IPS-NIHi7 (cell line): Measurements from ENCODE around the gene CENPM.
A peak's percentile ranks its signal among the peaks of the same experiment; 100 is the strongest.

Experiments used
- DNase-seq: peaks from one replicate; pipeline ENCODE4 v3.0.0; 2012; ENCODE audit warnings: mixed read lengths; ENCODE audit errors: extremely low spot score

The CENPM gene

GRCh38 chr22:41913842-41914534 is 33.0 kb downstream of the CENPM start:
- peak; percentile 60 for DNase-seq

- DNase-seq: no peak
These were observed 33.8 kb downstream of the CENPM start for GRCh38 chr22:41913040-41913719.

GRCh38 chr22:41912338-41913039 is 34.5 kb downstream of the CENPM start:
- no peak for DNase-seq

- no peak for DNase-seq
These were observed 35.8 kb downstream of the CENPM start for GRCh38 chr22:41911001-41911611.

DNA sequence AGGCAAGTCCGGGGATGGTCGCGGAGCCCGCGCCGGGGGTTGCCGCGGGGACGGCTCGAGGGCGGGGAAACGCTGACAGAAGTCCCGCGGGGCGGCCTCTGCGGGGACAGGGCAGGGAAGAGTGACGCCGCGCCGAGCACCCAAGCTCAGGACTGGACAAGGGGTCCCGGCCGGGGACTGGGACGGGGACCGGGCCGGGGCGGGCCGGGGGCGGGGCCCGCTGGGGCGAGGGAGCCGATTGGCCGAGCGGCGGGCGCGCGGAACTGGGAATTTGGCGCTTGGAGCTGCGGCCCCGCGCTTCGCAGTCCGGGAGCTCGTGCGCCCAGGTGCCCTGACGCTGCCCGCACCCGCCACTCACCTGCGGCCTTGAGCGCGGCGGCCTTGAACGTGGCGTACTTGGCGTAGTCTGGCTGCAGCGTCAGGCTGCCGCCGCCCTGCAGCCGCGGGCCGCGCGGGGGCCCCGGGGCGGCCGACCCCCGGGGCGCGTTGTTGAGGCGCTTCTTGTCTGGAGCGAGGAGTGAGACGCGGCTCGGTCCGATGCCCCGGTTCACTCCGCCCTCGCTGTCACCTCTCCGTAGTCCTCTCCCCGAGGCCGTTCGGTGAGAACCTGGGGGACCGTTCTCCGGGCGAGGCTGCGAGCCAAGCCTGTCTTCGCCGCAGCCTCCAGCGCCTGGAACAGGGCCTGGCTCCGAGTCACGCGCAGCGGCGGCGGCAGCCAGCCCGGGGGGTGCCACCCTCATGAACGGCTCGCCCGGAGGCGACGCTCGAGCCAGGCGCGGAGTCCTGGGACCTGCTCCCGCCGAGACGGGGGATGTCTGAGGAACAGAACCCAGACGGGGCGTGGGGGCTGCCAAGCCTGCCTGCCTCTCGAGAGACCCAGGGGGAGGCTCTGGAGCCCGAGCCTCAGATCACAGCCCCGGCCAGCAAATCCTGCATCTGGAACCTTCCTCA is 36.6 kb downstream of the CENPM start:
- peak; percentile 88 for DNase-seq

GRCh38 chr22:41909310-41910049 is 37.5 kb downstream of the CENPM start:
- peak; percentile 43 for DNase-seq

GRCh38 chr22:41908411-41909309 is 38.3 kb downstream of the CENPM start:
- DNase-seq: peak; percentile 51

GRCh38 chr22:41907436-41908401 is 39.2 kb downstream of the CENPM start:
- no peak for DNase-seq

DNA sequence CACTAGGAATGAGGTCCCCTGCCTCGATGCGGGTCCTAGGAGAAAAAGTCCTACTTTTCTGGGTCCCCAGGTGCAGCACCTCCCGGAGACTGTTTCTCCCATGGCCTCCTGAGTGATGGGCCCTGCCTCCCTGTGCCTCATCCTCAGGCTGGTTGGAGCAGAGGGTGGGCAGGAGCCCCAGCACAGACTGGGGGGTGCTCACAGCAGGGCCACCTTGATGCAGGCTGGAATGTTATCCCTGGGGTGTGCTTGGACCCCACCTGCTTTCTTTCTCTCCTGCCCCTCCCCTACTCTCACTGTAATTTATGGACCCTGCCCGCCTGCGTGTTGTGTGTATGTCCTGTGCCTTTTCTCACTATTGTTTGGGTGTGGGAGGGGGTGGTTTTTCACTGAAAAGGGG is 40.1 kb downstream of the CENPM start:
- DNase-seq: no peak

- DNase-seq: no peak
These were observed 41.3 kb downstream of the CENPM start for GRCh38 chr22:41905411-41906202.

GRCh38 chr22:41904450-41905410 is 42.2 kb downstream of the CENPM start:
- no peak for DNase-seq

DNA sequence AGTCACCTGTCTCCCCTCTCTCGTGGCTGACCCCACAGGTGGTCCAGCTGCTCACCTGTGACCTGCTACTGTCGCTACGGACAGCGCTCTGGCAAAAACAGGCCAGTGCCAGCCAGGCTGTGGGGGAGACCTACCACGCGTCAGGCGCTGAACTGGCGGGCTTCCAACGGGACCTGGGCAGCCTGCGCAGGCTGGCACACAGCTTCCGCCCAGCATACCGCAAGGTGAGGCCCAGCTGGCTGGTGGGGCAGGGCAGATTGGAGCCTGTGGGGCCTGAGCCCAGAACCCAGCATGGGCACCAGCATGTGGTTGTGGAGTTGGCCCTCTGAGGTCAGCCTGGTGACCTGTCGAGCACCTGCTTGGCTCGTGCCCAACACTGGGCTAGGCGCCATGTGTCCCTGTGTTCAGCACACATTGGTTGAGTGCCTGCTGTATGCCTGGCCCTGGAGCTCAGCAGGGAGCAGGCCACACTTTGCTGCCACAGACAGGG is 44.0 kb downstream of the CENPM start:
- DNase-seq: no peak

DNA sequence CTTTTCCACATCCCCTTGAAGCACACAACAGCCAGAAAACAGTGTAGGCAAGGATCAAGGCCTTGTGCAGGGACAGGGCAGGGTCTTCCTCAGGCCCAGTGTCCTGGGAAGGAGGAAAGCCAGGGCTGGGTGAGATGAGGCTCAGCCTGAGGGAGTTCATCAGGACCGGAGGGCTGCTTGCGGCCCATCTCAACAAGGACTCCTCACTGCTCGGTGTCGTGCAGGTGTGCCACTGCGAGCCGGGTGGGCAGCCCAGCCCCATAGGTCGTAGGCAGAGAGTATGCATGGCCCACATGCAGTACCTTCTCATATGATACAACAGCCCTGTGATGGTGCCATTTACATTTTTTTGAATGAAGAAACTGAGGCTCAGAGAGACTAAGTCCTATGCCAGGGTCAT is 44.9 kb downstream of the CENPM start:
- no peak for DNase-seq

DNA sequence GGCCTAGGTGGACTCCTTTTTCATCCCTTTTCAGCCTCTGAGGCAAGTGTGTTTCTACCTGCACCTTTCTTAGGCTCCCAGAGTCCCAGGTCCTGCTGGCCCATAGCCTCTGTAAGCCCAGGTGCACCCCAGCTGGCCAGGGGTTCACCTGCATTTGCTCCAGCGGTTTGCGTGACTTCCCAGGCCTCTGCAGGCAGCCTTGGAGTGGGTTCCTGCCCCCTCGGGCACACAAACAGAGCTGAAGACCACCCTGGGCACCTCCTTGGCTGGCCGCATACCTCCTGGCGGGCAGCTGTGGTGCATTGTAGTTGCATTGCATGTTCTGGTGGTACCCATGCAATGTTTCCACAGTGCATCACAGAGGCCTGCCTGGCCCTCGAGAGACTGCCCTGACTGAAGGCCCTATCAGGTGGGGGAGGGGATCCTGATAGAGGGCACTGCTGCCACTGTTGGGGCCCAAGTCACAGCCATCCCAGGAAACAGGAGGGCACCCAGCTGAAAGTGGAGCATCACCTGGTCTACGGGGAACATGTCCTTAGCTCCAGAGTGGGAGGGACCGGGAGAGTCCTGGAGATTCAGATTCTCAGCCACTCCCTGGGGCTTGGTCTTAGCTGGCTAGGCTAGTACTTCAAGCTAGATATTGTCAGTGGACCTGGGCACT is 46.2 kb downstream of the CENPM start:
- no peak for DNase-seq

GRCh38 chr22:41899992-41900651 is 46.8 kb downstream of the CENPM start:
- DNase-seq: no peak
